Kidney (tissue), 14 donors: ENCODE measurements around the gene NNAT. TPM values are rescaled to one million over a fixed set of nuclear protein-coding genes. Genes with fewer than 3 reads are reported as not detected.
"Not testable (repeated sequence)": the region's sequence is repeated elsewhere in the genome, so short reads cannot be mapped to it uniquely, and the experiment has no call there.

Source experiments
- DNase-seq, 5 donors: peaks; one replicate each; pipeline ENCODE4 v3.0.0-alpha.2; 2013 to 2020
- FAIRE-seq: peaks from 2 replicates; lab custom pipeline; 2012; peaks lifted over from hg19 to GRCh38; lab: Jason Lieb, UNC
- H3K27ac ChIP-seq, 2 donors: one replicate each; pipeline ENCODE4 v1.7.0; 2013; ENCODE audit warnings: low read depth in 2 of 2, low read length in 2 of 2, inconsistent platforms in 1 of 2
- H3K27me3 ChIP-seq: one replicate; pipeline ENCODE4 v1.7.1; 2013; ENCODE audit warnings: low read length, inconsistent platforms; ENCODE audit not compliant: control insufficient read depth, insufficient read depth
- H3K36me3 ChIP-seq, 3 donors: one replicate each; pipeline versions ENCODE4 v1.7.0 to v1.7.1; 2013; ENCODE audit warnings: low read length in 3 of 3, control low read depth in 1 of 3, inconsistent platforms in 1 of 3; ENCODE audit not compliant: insufficient read depth in 3 of 3, control insufficient read depth in 2 of 3
- H3K4me1 ChIP-seq, 3 donors: one replicate each; pipeline versions ENCODE4 v1.7.0 to v1.7.1; 2013; ENCODE audit warnings: low read length in 3 of 3, inconsistent platforms in 1 of 3, low read depth in 1 of 3; ENCODE audit not compliant: control insufficient read depth in 2 of 3, insufficient read depth in 2 of 3
- H3K4me3 ChIP-seq, 3 donors: one replicate each; pipeline versions ENCODE4 v1.7.0 to v1.8.1; 2013; ENCODE audit warnings: low read length in 3 of 3, control low read depth in 1 of 3, inconsistent platforms in 1 of 3
- H3K9ac ChIP-seq, 3 donors: one replicate each; pipeline versions ENCODE4 v1.7.0 to v1.7.1; 2013; ENCODE audit warnings: low read length in 3 of 3, control low read depth in 1 of 3, inconsistent platforms in 1 of 3
- H3K9me3 ChIP-seq, 3 donors: one replicate each; pipeline versions ENCODE4 v1.7.0 to v1.7.1; 2013; ENCODE audit warnings: low read length in 3 of 3, control low read depth in 1 of 3, inconsistent platforms in 1 of 3; ENCODE audit not compliant: control insufficient read depth in 2 of 3, insufficient read depth in 1 of 3
- CTCF ChIP-seq: IDR thresholded peaks from 3 replicates; pipeline ENCODE4 v1.5.1; 2012; ENCODE audit warnings: mild to moderate bottlenecking, moderate library complexity, borderline replicate concordance; ENCODE audit not compliant: insufficient read depth; ENCODE audit errors: extremely low read depth
- intact Hi-C: fragments of 100-400 bp; cut with DNase I; formaldehyde crosslinking; loops from one replicate; pipeline ENCODE4 v1.11.1; 2022
- polyA plus RNA-seq: library from polyadenylated mRNA; stranded (reverse); fragments of 350-450 nt; fragmentation: Illumina TruSeq; extraction: RNeasy Lipid Tissue Mini Kit (QIAGEN cat#74804); gene quantifications from one replicate; pipeline ENCODE4 v1.2.3, GENCODE V29; 2014; ENCODE audit warnings: low read depth, low replicate concordance; ENCODE audit not compliant: insufficient read depth
- total RNA-seq: library from RNA; stranded (reverse); fragmentation: NEBNext Ultra II Directional; extraction: Animal tissue kit (Norgen Biotek cat#: 25700); gene quantifications from one replicate; pipeline ENCODE4 v1.2.1, GENCODE V29; 2021
- donor health status: control.
- donor health status: control.
- donor health status: control.
- donor health status: control.
- donor health status: control.
- donor health status: DM: yes; HTN: yes; CAD: no.
- donor health status: Normal renal cell carcinoma (clear cell type).

Gene NNAT
- total and polyA plus RNA-seq, 2 donors from 2014 or later: 0.25 TPM; not detected in 1

GRCh38 chr20:37551660-37552059, 30.6 kb downstream of the NNAT start:
- H3K9me3 ChIP-seq, H3K4me1 ChIP-seq, intact Hi-C loops, FAIRE-seq, H3K27me3 ChIP-seq, H3K27ac ChIP-seq, H3K9ac ChIP-seq, H3K36me3 ChIP-seq, H3K4me3 ChIP-seq: not testable (repeated sequence)
- peak in 1 of 5 donors; percentile 2 for DNase-seq

- Histone ChIP-seq H3K4me1 (no peaks in the 10 kb centered on the region), H3K9ac (no peak overlapping the region), H3K27me3 (no peaks in the 10 kb centered on the region), H3K9me3 (no peaks in the 10 kb centered on the region), H3K36me3 (no peaks in the 10 kb centered on the region), H3K27ac (no peak overlapping the region), H3K4me3 (no peak overlapping the region)
- FAIRE-seq (no peak), DNase-seq (no peak)
- intact Hi-C loops: no loop called here
- TF ChIP-seq CTCF: no peak
These were observed 31.4 kb downstream of the NNAT start for GRCh38 chr20:37552415-37552814.

GRCh38 chr20:37554721-37555298, 33.8 kb downstream of the NNAT start:
- peak in 1 of 5 donors; percentile 25 for DNase-seq
- H3K4me3 ChIP-seq, H3K36me3 ChIP-seq, H3K27me3 ChIP-seq, FAIRE-seq, H3K9me3 ChIP-seq, H3K27ac ChIP-seq, H3K9ac ChIP-seq, intact Hi-C loops, H3K4me1 ChIP-seq: not testable (repeated sequence)

- Histone ChIP-seq H3K36me3 (no peaks in the 10 kb centered on the region), H3K9ac (no peak overlapping the region), H3K9me3 (no peaks in the 10 kb centered on the region), H3K4me3 (no peak overlapping the region), H3K4me1 (no peaks in the 10 kb centered on the region), H3K27me3 (no peaks in the 10 kb centered on the region), H3K27ac (no peak overlapping the region)
- DNase-seq: peak in 1 of 5 donors; percentile 7
- no peak for FAIRE-seq
- no peak for TF ChIP-seq CTCF
- intact Hi-C loops: no loop called here
These were observed 35.5 kb downstream of the NNAT start for GRCh38 chr20:37556538-37556937.
